Prostate gland (tissue), 2 donors: ENCODE data around the gene MSMP.

Experiments
- CTCF ChIP-seq, 4 experiments: fragments of 200-600 bp in 2 of 4; fragments of 450-650 bp in 2 of 4; sonication (generic) in 2 of 4; IDR thresholded peaks; 1 replicate in 3 of 4; 2 replicates in 1 of 4; pipeline ENCODE4 v1.5.1; 2016 to 2019; ENCODE audit warnings: antibody characterized with exemption in 4 of 4, mild to moderate bottlenecking in 2 of 4, moderate library complexity in 2 of 4
- POLR2A ChIP-seq: fragments of 450-650 bp; IDR thresholded peaks from one replicate; pipeline ENCODE4 v1.6.1; 2016; ENCODE audit warnings: antibody characterized with exemption, mild to moderate bottlenecking

- TF ChIP-seq CTCF (IDR thresholded peaks at IDR 0.05) (no peak), POLR2A (no peak)
These were observed 27.1 kb downstream of the MSMP start for GRCh38 chr9:35726931-35727330.
